ENCODE data around the gene TSSK2. TPM values are rescaled to one million over a fixed set of nuclear protein-coding genes. Genes with fewer than 3 reads are reported as not detected.

TSSK2 gene
- total and polyA plus RNA-seq, 5 experiments from 2014 or later, result not detected

GRCh38 chr22:19092725-19093124, 38.4 kb upstream of the TSSK2 start:
- peaks cover 22 to 51% (median 46%) of the 10 kb centered on the region in 4 donors for H3K4me1 Mint-ChIP-seq
- ATAC-seq, result no peak
- DNase-seq, result no peak
- no peak overlapping the region for H3K4me3 Mint-ChIP-seq
- peak overlapping the region in 7 of 10 donors; percentile 2 to 71 (median 49) for H3K27ac Mint-ChIP-seq
- POLR2A ChIA-PET, result no interaction called here
- peaks cover 0 to 58% (median 9%) of the 10 kb centered on the region in 3 donors for H3K36me3 Mint-ChIP-seq
- no peaks in the 10 kb centered on the region for H3K27me3 Mint-ChIP-seq
- no peaks in the 10 kb centered on the region for H3K9me3 Mint-ChIP-seq

- Mint-ChIP-seq H3K36me3 (peaks cover 0 to 57% (median 11%) of the 10 kb centered on the region in 3 donors), H3K27ac (peak overlapping the region in 2 of 10 donors; percentile 60 to 71), H3K4me3 (no peak overlapping the region), H3K9me3 (no peaks in the 10 kb centered on the region), H3K27me3 (no peaks in the 10 kb centered on the region), H3K4me1 (peaks cover 22 to 51% (median 51%) of the 10 kb centered on the region in 4 donors)
- DNase-seq (no peak), ATAC-seq (no peak)
- POLR2A ChIA-PET, result no interaction called here
These were observed 36.6 kb upstream of the TSSK2 start for GRCh38 chr22:19094393-19094997.

- H3K36me3 Mint-ChIP-seq, result peaks cover 0 to 61% (median 11%) of the 10 kb centered on the region in 3 donors
- POLR2A ChIA-PET, result interaction anchor here (1.5 kb wide), 1 partner anchor 25 kb away, joined by 4 read pairs; no protein-coding TSS in a partner anchor
- H3K4me1 Mint-ChIP-seq, result peaks cover 15 to 50% (median 44%) of the 10 kb centered on the region in 4 donors
- no peak overlapping the region for H3K4me3 Mint-ChIP-seq
- H3K27me3 Mint-ChIP-seq, result no peaks in the 10 kb centered on the region
- H3K9me3 Mint-ChIP-seq, result no peaks in the 10 kb centered on the region
- peak overlapping the region in 5 of 10 donors; percentile 18 to 83 (median 45) for H3K27ac Mint-ChIP-seq
- ATAC-seq, result no peak
- no peak for DNase-seq
These were observed 34.6 kb upstream of the TSSK2 start for GRCh38 chr22:19096555-19096954.

- no peak overlapping the region for H3K4me3 Mint-ChIP-seq
- ATAC-seq, result no peak
- no peaks in the 10 kb centered on the region for H3K9me3 Mint-ChIP-seq
- peaks cover 20 to 53% (median 46%) of the 10 kb centered on the region in 4 donors for H3K4me1 Mint-ChIP-seq
- no peaks in the 10 kb centered on the region for H3K27me3 Mint-ChIP-seq
- POLR2A ChIA-PET, result no interaction called here
- H3K36me3 Mint-ChIP-seq, result peaks cover 0 to 62% (median 11%) of the 10 kb centered on the region in 3 donors
- DNase-seq, result no peak
- H3K27ac Mint-ChIP-seq, result peak overlapping the region in 6 of 10 donors; percentile 11 to 80 (median 40)
These were observed 33.6 kb upstream of the TSSK2 start for GRCh38 chr22:19097518-19097917.

- H3K4me3 Mint-ChIP-seq, result peak overlapping the region in 2 of 10 donors; percentile 19 to 20
- peaks cover 0 to 55% (median 11%) of the 10 kb centered on the region in 3 donors for H3K36me3 Mint-ChIP-seq
- H3K27me3 Mint-ChIP-seq, result no peaks in the 10 kb centered on the region
- ATAC-seq, result no peak
- H3K27ac Mint-ChIP-seq, result peak overlapping the region in 8 of 10 donors; percentile 12 to 80 (median 48)
- no peaks in the 10 kb centered on the region for H3K9me3 Mint-ChIP-seq
- POLR2A ChIA-PET, result no interaction called here
- peaks cover 19 to 56% (median 47%) of the 10 kb centered on the region in 4 donors for H3K4me1 Mint-ChIP-seq
- no peak for DNase-seq
These were observed 33.0 kb upstream of the TSSK2 start for GRCh38 chr22:19098157-19098556.

- H3K9me3 Mint-ChIP-seq, result no peaks in the 10 kb centered on the region
- H3K4me3 Mint-ChIP-seq, result peak overlapping the region in 1 of 10 donors; percentile 54
- H3K36me3 Mint-ChIP-seq, result peaks cover 0 to 22% (median 0%) of the 10 kb centered on the region in 3 donors
- POLR2A ChIA-PET, result interaction anchor here (9.3 kb wide), 1 partner anchor 18 kb away, joined by 112 read pairs; the partner anchor contains the start of gene DGCR2
- DNase-seq (no peak), ATAC-seq (no peak)
- peaks cover 35 to 75% (median 56%) of the 10 kb centered on the region in 4 donors for H3K4me1 Mint-ChIP-seq
- H3K27ac Mint-ChIP-seq, result peak overlapping the region in 7 of 10 donors; percentile 6 to 80 (median 33)
- H3K27me3 Mint-ChIP-seq, result no peaks in the 10 kb centered on the region
These were observed 27.0 kb upstream of the TSSK2 start for GRCh38 chr22:19103880-19104821.

- Mint-ChIP-seq H3K27me3 (no peaks in the 10 kb centered on the region), H3K27ac (peak overlapping the region in 5 of 10 donors; percentile 14 to 97 (median 82)), H3K9me3 (no peaks in the 10 kb centered on the region), H3K36me3 (peaks cover 0 to 15% (median 0%) of the 10 kb centered on the region in 3 donors), H3K4me1 (peaks cover 41 to 75% (median 64%) of the 10 kb centered on the region in 4 donors), H3K4me3 (no peak overlapping the region)
- ATAC-seq, result no peak
- POLR2A ChIA-PET, result interaction anchor here (9.3 kb wide), 1 partner anchor 17 kb away, joined by 112 read pairs; the partner anchor contains the start of gene DGCR2
- DNase-seq, result no peak
These were observed 25.7 kb upstream of the TSSK2 start for GRCh38 chr22:19105456-19105855.

- H3K27me3 Mint-ChIP-seq, result no peaks in the 10 kb centered on the region
- H3K9me3 Mint-ChIP-seq, result no peaks in the 10 kb centered on the region
- POLR2A ChIA-PET, result interaction anchor here (0.6 to 9.3 kb wide), 2 partner anchors 16 to 1946 kb away, joined by 3 to 112 read pairs; partner anchors contain the start of gene DGCR2
- peaks cover 44 to 79% (median 69%) of the 10 kb centered on the region in 4 donors for H3K4me1 Mint-ChIP-seq
- peak overlapping the region in 9 of 10 donors; percentile 10 to 79 (median 63) for H3K4me3 Mint-ChIP-seq
- peak overlapping the region; percentile 93 to 99 (median 97) for H3K27ac Mint-ChIP-seq
- H3K36me3 Mint-ChIP-seq, result peaks cover 0 to 10% (median 0%) of the 10 kb centered on the region in 3 donors
- DNase-seq (peak; percentile 41 to 79 (median 60)), ATAC-seq (peak; percentile 45 to 58)
These were observed 25.0 kb upstream of the TSSK2 start for GRCh38 chr22:19105867-19106802.

- no peaks in the 10 kb centered on the region for H3K27me3 Mint-ChIP-seq
- peaks cover 0 to 3% (median 0%) of the 10 kb centered on the region in 3 donors for H3K36me3 Mint-ChIP-seq
- no peaks in the 10 kb centered on the region for H3K9me3 Mint-ChIP-seq
- DNase-seq (no peak), ATAC-seq (no peak)
- POLR2A ChIA-PET, result interaction anchor here (0.6 to 9.3 kb wide), 3 partner anchors 15 to 1945 kb away, joined by 3 to 112 read pairs (median 5); partner anchors contain the start of genes DGCR2, HIRA and MRPL40
- peak overlapping the region; percentile 93 to 99 (median 97) for H3K27ac Mint-ChIP-seq
- peak overlapping the region in 8 of 10 donors; percentile 1 to 61 (median 48) for H3K4me3 Mint-ChIP-seq
- peaks cover 43 to 78% (median 70%) of the 10 kb centered on the region in 4 donors for H3K4me1 Mint-ChIP-seq
These were observed 24.0 kb upstream of the TSSK2 start for GRCh38 chr22:19106886-19107729.

GRCh38 chr22:19107730-19108074, 23.4 kb upstream of the TSSK2 start:
- peaks cover 45 to 78% (median 73%) of the 10 kb centered on the region in 4 donors for H3K4me1 Mint-ChIP-seq
- ATAC-seq, result no peak
- POLR2A ChIA-PET, result interaction anchor here (0.6 to 9.3 kb wide), 5 partner anchors 15 to 324 kb away, joined by 3 to 112 read pairs (median 4); partner anchors contain the start of genes DGCR2, ESS2, HIRA and MRPL40
- H3K9me3 Mint-ChIP-seq, result no peaks in the 10 kb centered on the region
- H3K36me3 Mint-ChIP-seq, result peaks cover 0 to under 1% (median 0%) of the 10 kb centered on the region in 3 donors
- H3K27me3 Mint-ChIP-seq, result no peaks in the 10 kb centered on the region
- H3K27ac Mint-ChIP-seq, result peak overlapping the region; percentile 93 to 99 (median 97)
- H3K4me3 Mint-ChIP-seq, result peak overlapping the region in 7 of 10 donors; percentile 1 to 66 (median 49)
- no peak for DNase-seq

- DNase-seq (no peak), ATAC-seq (no peak)
- Mint-ChIP-seq H3K27me3 (no peaks in the 10 kb centered on the region), H3K9me3 (no peaks in the 10 kb centered on the region), H3K27ac (peak overlapping the region; percentile 93 to 99 (median 97)), H3K4me1 (peaks cover 45 to 80% (median 72%) of the 10 kb centered on the region in 4 donors), H3K4me3 (peak overlapping the region in 8 of 10 donors; percentile 57 to 88 (median 84)), H3K36me3 (peaks cover 0 to 2% (median 0%) of the 10 kb centered on the region in 3 donors)
- POLR2A ChIA-PET, result interaction anchor here (1.0 to 9.3 kb wide), 3 partner anchors 14 to 70 kb away, joined by 3 to 112 read pairs (median 4); partner anchors contain the start of genes DGCR2 and ESS2
These were observed 22.3 kb upstream of the TSSK2 start for GRCh38 chr22:19108807-19109197.

All from naive thymus-derived CD8-positive, alpha-beta T cell (primary cell).